ENCODE measurements around the gene LRRC27. TPM values are rescaled to one million over a fixed set of nuclear protein-coding genes. Genes with fewer than 3 reads are reported as not detected.

The LRRC27 gene
- total RNA-seq, 1 donor from 2014 or later, result 3.4 TPM

DNA sequence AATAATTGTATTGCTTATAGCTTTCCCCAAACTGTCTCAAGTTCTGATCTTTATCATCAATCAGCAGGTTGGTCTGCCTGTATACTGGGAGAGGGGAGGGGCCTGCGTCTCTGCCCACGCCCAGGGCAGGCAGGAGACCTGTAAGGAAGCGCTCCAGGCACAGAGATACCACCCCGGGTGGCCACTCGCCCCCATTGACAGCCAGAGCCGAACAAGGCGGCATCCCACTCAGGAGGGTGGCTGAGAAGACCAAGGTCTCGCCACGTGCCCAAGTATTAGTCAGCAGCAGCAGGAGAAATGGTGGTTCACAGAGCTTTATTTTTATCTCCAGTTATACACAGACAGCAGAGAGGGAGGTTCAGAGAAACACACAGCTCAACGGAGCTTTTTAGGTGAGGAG is 31.4 kb upstream of the LRRC27 start:
- ATAC-seq, result no peak
- DNase-seq (ENCODE audit: low spot score), result no peak

DNA sequence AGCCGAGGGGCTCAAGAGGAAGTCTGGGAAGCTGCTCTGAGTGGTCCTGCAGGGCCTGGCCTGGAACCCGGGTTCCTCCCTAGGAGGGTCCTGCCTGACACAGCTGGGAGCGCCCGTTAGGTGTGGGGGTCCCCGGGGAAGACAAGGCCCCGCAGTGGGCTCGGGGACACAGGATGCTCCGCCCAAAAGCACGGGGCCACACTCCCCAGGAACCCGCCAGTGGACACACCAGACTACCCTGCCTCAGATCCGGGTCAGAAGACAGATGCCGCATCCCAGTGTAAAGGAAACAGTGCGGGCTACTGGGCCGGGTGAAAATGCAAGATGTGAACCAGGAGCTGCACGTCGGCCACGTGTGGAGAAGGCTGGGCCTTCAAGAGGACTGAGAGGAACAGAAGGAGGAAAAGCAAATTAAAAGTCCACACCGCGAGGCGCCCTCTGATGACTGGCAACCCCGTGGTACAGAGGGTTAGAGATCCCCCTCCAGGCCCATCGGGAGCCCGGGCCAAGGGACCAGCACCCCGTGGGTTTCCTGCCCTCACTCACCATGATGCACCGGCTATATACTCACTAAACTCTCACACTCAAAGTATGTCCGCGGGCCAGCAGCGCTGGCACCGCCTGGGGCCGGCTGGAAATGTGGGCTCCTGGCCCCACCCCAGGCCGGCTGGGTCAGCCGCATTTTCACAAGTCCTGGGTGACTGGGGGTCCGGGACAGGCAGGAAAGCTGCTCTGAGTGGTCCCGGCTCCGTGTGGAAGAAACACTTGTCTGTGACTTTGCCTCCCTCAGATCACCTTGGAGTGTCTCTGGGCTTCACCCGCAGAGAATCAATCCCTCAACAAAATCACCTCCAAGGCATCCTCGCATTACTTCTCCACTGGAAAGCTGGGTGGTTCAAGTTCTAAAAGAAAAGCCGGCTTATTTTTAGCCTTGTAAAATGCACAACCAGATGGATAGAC is 30.3 kb upstream of the LRRC27 start:
- DNase-seq (ENCODE audit: low spot score), result no peak
- ATAC-seq, result no peak

DNA sequence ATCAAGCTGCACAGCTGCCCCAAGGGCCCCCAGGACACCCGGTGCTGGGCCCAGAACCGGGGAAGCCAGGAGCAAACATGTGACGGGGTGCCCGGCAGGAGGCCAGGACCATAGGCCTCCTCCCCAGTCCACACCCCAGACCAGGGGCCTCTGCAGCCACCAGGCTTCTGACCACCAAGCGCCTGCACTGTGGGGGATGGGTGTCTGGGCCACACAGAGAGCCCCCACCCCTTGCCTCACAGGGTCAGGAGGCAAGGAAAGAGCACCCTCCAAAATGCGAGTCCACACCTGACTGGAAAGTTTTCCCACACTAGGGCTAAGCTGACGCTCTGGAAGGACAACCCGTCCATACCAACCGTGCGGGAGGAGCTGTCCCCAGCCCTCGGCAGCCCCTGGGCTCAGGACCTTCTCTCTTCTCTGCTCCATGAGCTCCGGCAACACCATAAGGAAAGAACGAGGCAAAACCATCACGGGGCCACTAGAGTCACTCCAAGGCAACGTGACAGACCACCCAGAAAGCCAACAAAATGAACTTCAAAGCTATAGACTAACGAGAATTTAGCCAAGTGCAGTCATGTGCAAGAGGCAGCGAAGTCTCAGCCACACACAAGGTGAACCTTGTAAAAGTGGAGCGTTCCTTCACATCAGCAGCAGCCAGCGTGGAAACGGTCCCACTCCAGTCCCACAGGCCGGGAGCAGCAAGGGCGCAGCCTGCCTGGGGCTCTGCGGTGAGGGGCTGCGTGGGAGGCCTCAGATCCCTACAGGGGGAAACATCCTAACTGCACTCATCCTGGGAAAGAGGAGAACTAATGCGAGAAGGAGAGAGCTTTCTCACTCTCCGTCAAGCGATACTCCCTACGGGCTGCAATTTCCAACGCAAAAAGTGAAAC is 29.3 kb upstream of the LRRC27 start:
- DNase-seq (ENCODE audit: low spot score) (no peak), ATAC-seq (no peak)

DNA sequence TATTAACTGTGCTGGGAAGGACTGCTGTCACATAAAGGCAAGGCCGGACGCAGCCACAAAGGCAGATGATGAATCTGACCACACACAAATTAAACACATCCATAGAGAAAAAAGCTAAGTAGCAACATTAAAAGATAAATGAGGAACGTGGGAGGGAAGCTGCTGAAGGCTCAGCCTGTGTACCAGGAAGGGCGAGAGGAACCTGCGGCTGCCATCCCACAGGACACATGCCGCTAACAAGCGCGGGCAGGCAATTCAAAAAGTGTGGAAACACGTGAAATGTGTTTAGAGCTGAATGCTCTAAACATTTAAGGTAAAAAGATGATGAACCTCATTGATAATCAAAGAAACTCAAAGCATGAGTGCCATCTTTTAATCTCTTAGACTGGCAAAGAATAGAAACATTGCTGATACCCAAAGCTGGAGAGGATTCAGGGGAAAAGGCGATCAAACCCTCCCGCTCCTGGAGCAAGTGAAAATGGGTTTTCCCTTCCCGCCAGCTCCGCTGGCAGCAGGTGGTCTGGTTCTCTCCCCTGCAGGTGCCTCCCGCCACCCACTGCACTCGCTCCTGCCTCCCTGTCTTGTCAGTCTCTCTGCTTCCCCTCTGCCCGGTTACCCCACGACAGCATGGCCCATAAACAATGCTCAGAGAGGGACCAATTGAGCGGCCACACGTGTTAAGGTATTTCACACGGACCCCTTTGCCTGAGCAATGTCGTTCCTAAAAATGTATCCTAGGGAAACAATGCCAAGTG is 28.5 kb upstream of the LRRC27 start:
- no peak for ATAC-seq

DNA sequence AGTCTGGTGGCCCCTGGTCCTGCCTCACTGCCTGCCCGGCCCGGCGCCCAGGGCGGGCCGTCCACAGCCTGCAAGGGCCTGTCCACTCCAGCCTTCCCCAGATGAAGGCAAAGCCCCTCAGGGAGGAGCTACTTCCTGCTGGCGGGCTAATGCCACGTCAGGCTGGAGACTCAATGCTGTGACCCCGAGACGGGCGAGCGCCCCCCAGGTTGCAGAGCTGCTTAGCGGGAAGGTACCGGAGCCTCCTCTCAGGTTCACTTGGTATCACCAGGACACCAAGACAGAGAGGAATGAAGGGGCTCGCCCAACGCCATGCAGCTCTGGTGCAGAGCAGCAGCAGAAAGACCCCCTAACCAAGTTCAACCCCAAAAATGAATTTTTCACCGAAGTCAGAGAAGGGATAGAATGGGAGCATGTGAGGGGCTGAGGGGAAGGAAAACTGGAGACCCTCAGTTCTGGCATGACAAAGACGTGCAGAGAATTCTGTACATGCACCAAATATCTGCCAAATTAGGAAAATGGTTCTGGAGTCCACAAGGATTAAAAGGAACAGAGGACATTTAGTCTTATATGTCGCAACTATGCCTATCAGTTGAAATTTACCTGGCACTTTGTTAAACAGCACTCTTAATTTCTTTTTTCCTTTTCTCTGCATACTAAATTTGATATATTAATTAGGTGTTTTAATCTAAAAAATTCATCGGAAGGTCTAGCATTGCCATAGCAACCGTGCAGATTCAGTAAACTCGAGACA is 27.1 kb upstream of the LRRC27 start:
- DNase-seq (ENCODE audit: low spot score) (no peak), ATAC-seq (no peak)

More for the DNA sequence above, 28.5 kb upstream of the LRRC27 start:
- DNase-seq (ENCODE audit: low spot score), result no peak

DNA sequence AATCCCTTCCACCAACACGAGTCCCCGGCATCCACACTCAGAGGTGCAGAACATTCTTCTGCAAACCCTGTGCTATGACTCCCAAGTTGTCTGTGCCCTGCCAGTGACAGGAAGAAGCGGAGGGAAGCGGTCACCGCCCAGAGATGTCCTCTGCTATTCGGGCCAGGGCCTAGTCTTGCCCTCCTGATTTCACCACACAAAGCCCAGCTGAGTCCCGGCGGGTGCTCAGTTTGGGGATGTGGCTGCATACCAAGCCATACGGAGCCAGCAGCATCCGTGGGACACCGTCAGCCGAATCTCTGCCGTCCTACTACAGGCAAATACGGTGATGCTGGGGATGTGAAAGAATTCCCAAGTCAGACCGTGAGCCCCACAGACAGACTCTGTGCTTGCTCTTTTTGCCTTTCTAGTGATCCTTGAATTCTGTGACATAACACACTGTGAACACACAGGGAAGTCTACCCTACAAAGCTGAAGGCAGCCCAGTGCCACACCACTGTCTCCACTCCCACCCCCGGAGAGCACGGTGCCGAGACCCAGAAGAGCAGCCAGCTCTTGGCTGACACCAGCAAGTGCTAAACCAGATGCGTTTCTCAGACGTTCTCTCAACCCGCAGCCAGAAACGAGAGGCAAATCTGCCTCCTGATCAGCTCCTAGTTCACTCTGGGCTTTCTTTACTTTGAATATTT is 26.2 kb upstream of the LRRC27 start:
- no peak for DNase-seq (ENCODE audit: low spot score)

DNA sequence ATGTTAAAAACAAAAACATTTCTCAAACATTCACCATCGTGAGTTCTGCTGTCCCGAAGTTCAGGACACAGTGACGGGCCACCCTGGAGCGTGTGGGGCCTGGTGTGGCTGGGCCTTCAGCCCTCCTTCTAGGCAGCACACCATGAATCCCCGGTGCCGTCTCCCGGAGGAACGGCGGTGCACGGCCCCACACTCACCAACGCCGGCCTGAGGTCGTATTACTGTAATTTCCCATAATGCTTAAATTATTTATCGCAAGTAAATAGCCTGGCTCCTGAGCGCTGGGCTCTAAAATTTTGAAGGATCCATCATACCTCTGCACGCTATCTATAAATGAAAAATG is 25.7 kb upstream of the LRRC27 start:
- no peak for DNase-seq (ENCODE audit: low spot score)
- ATAC-seq, result no peak

More for the DNA sequence above, 26.2 kb upstream of the LRRC27 start:
- ATAC-seq, result no peak

DNA sequence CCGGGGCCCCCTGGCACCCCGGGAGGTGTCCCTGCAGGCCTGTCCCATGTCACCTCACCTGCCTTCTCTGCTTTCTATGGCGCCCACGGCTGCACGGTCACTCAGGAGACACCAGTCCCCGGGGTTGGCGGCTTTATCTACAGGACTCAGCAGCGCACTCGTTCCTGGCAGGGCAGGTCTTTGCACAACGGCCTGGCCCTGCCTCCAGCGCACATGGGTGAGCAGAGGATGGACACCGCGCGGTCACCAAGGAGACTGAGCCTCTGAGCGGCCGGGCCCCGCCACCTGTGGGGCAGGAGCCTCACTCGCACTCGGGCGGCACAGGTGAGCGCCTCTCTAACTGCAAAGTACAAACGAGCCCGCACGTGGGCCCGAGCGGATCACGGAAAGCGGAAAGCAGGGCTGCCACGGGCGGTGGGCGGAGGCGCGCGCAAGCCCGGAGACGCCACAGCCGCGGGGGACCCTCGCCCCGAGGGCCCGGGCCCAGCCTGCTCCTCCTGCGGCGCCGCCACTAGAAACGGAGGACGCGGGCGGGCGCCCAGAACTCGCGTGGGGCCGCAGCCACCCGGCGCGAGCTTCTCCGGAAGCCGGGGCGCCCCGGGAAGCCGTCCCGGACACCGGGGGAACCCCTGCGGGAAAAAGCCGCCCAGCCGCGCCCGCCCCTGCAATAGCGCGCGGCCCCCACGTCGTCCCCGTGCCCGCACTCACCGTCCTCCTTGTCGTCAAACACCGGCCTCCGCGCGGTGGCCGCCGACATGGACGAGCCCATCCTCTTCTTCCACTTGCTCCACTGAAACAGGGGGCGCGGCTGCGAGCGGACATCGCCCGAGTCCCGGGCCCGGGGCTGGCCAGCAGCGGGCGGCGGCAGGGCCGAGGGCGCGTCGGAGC is 24.9 kb upstream of the LRRC27 start:
- ATAC-seq (peak; percentile 11), DNase-seq (ENCODE audit: low spot score) (no peak)

DNA sequence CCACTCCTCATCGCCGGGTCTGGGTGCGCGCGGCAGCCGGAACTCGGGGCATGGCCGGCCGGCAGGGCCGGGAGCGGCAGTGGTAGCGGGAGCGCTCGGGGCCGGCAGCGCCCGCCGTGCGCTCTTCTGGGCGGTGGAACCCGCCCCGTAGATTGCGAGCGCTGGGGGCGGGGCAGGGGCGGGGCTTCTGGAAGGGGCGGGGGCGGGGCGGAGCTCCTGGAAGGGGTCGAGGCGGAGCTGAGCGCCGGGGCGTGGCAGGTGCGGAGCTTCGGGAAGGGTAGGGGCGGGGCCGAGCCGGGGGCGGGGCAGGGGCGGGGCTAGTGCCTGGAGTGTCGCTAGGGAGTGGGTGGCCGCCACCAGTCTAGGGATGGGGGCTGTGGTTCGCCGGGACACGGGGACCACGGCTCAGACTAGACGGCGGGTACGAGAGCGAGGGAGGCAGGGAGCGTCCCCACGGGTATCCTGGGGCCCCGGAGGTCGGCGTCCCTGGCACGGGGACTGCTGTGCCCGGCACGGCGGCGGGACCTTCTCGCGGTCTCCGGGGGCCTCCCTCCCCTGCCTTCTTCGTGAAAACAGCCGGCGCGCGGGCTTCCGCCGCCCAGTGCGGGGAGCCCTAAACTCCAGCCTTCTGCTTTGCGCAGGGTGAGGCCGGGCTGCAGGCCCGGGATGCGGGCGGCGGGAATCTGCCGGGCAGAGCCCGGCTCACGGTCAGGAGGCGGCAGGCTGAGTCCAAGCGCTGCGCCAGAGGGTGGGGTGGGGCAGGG is 24.0 kb upstream of the LRRC27 start, which contains the start of gene STK32C:
Gene STK32C (minus strand): TSS at position 128 of the 764 bp plus-strand sequence. CDS start 117 bp downstream, at position 11.
- DNase-seq (ENCODE audit: low spot score) (peak; percentile 86), ATAC-seq (peak; percentile 92)

DNA sequence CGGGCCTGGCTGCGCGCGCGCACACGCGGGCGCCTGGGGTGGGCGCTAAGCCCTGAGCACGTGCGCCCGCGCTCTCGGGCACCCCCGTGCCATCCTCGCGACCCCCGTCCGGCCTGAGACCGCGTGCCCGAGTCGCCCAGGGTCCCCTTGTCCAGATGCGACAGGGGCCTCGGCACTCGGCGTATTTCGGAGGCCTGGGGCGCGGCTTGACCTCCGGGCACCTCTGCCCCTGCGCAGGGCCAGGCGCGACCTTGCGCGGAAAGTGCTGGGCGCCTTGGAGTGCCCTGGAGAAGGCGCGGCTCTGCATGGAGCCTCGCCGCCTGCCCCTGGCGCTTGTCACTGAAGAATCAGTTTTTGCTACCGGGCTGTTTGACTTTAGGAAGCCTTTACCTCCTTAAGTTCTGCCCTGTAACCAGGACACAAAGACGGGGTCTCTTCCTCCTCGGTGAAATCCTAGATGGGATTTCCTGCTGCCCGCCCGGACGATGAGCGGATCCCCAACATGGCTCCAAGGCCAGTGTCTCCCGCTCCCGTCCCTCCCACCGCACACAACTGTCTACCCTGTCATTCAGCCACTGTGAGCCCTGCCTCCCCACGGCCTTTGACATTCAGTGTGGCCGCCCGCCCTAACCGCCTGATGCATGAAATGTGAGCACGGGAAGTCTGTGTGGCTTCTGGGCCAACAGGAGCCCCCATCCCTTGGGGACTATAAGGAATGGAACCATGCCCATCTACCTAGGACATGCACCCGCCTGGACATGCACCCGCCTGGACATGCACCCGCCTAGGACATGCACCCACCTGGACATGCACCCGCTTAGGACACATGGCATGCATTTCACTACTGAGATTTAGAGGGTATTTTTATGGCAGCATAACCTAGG is 23.2 kb upstream of the LRRC27 start:
- DNase-seq (ENCODE audit: low spot score), result no peak
- no peak for ATAC-seq

DNA sequence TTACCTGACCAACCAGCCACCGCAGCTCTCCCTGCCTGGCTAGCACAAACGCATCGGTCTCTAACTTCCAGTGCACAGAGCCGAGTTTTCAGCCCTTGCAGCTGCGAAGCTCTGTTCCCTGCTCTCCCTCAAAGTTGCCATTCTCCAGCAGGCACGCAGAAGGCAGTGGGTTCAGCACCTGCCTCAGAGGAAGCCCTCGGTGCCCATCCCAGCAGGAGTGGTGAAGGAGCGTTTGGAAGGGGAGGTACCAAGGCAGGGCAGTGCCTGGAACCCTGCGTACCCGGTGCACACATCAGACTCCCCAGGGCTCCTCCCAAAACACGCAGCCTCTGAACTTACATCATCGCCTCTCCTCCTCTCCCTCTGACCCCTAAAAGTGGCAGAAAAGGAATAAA is 22.5 kb upstream of the LRRC27 start:
- DNase-seq (ENCODE audit: low spot score) (no peak), ATAC-seq (no peak)

DNA sequence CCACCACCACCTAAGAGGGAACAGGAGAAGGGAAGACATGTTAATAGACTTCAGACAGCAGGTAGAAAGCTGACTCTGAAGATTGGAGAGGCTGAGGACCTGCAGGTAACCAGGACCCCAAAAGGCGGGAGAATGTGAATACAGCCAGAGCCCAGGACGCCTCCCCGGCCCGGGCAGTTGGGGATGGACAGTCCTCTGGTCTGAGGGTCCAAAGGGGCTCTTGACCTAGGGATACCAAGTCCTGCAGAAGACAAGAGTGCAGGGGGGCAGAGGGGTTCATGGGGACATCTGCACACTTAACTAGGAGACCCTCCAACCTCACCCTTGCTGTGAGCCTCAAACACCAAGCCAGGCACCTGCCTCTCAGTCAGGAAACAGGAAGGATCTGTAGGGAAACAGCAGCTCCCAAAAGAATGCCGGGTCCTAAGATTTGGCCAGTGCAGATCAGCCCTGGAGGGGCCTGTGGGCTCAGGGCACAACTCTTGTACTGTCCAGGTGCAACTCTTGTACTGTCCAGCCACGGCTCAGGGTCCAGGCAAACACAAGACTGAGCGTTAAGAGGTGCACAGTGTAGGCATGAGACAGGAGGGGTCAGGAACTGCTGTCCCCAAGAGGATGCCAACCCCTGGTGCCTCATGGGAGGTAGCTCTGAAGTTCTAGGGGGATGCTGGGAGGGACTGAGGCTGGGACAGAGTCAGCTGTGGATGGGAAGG is 22.0 kb upstream of the LRRC27 start:
- DNase-seq (ENCODE audit: low spot score) (no peak), ATAC-seq (no peak)

DNA sequence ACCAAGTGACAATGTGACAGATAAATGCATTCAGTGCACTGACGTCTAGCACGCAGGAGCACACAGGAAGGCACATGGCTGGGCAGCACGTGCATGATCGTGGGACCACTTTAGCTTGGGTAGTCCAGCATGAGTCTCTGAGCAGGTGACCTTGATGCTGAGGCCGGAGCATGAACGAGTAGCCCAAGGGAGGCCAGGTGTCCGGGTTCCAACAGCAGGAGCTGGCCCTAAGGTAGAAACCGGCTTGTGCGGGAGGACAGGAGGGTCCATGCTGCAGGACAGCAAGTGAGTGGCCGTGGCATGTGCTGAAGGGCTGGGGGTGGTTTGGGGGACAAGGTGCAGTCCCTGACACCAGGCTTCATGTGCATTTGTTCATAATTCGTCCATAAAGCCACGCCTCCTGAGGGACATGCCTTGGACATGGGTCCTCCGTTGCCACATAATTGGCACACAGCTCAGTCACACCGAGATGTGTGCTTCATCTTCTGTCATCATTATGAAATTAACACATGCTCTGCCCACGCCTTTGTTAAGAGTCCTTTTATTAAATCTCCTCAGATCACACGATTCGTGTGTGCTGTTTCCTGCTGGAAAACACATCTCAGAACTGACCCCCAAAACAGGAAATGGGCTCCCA is 21.2 kb upstream of the LRRC27 start:
- DNase-seq (ENCODE audit: low spot score) (no peak), ATAC-seq (no peak)

DNA sequence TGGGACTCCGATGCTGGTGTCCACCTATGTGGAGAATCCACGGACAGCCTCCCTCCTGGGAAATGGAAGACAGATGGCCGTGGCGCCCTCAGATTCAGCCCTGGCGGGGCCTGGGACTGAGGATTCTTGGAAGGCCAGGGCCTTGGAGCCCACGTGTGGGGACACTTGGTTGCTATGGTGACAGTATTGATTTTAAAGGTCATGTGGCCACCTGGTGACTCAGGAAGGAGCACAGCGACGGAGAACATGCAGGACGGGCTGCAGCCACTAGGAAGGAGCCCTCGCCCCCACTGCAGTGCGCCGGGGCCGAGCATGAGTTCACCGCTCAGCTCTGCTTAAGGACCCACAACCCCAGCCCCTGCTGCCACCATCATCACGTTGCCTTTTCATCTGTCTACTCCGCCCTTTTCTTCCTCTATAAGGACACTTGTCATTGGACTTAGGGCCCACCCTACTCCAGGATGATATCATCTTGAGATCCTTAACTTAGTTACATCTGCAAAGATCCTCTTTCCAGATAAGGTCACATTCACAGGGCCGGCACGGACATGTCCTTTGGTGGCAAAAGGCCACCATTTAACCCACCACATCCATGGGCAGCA is 20.6 kb upstream of the LRRC27 start:
- DNase-seq (ENCODE audit: low spot score), result no peak
- ATAC-seq, result no peak

DNA sequence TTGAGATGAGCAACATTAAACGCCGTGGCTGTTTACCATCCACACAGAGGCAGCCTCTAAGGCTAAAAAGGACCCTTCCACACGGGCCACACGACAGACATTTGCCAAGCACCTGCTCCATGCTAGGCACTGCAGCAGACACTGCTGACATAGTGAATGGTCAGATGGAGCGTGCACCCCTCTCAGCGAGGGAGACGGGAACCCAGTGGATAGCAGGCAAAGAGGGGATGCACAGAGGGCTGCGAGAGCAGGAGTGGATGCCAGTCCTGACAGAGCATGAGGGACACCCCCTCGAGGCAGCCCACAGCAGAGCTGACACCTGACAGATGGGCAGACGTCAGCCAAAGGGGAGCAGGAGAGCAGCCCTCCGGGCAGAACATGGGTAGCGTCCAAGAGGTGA is 18.7 kb upstream of the LRRC27 start:
- no peak for DNase-seq (ENCODE audit: low spot score)
- ATAC-seq, result no peak
